Uterus (tissue), 4 donors: ENCODE measurements around the gene CCNL1. TPM values are rescaled to one million over a fixed set of nuclear protein-coding genes. Genes with fewer than 3 reads are reported as not detected.
A peak's percentile ranks its signal among the peaks of the same experiment; 100 is the strongest.

Experiments
- DNase-seq, 2 donors: peaks; one replicate each; pipeline ENCODE4 v3.0.0-alpha.2; 2019 to 2020
- H3K27ac ChIP-seq, 2 donors: fragments of 200-600 bp; sonication (generic); 1 replicate in 1 of 2; 2 replicates in 1 of 2; pipeline ENCODE4 v1.5.1; 2016 to 2018
- H3K27me3 ChIP-seq, 2 donors: fragments of 200-600 bp; sonication (generic); one replicate each; pipeline ENCODE4 v1.5.1; 2018 to 2019; ENCODE audit warnings: control low read depth in 1 of 2
- H3K36me3 ChIP-seq, 2 donors: fragments of 200-600 bp; sonication (generic); one replicate each; pipeline ENCODE4 v1.5.1; 2019; ENCODE audit warnings: control low read depth in 1 of 2
- H3K4me1 ChIP-seq, 2 donors: fragments of 200-600 bp; sonication (generic); one replicate each; pipeline ENCODE4 v1.5.1; 2018 to 2019; ENCODE audit warnings: control low read depth in 1 of 2
- H3K4me3 ChIP-seq, 2 donors: fragments of 200-600 bp; sonication (generic); 1 replicate in 1 of 2; 2 replicates in 1 of 2; pipeline ENCODE4 v1.5.1; 2018 to 2019; ENCODE audit warnings: mild to moderate bottlenecking in 1 of 2
- H3K9me3 ChIP-seq, 2 donors: fragments of 200-600 bp; sonication (generic); one replicate each; pipeline ENCODE4 v1.5.1; 2019; ENCODE audit warnings: control low read depth in 1 of 2
- CTCF ChIP-seq, 4 experiments: fragments of 200-600 bp in 2 of 4; fragments of 450-650 bp in 2 of 4; sonication (generic) in 2 of 4; IDR thresholded peaks; one replicate each; pipeline ENCODE4 v1.5.1; 2016 to 2019; ENCODE audit warnings: antibody characterized with exemption in 4 of 4, mild to moderate bottlenecking in 2 of 4, moderate library complexity in 1 of 4
- POLR2A ChIP-seq, 2 donors: fragments of 450-650 bp; IDR thresholded peaks; one replicate each; pipeline ENCODE4 v1.6.1; 2016; ENCODE audit warnings: antibody characterized with exemption in 2 of 2, mild to moderate bottlenecking in 1 of 2, moderate library complexity in 1 of 2
- intact Hi-C: fragments of 100-400 bp; cut with DNase I; formaldehyde crosslinking; loops from one replicate; pipeline ENCODE4 v1.15.1; 2023; ENCODE audit warnings: low total_unique reads
- total RNA-seq, 4 donors: library from RNA; depleted of rRNA in 3 of 4; stranded (reverse); fragments of >200 nt in 3 of 4; gene quantifications; one replicate each; pipeline versions ENCODE4 v1.1.0 to v1.2.4, GENCODE V29; 2014 to 2023
- donor health status: DM: yes; HTN: yes; CAD: no.

CCNL1 gene
- total RNA-seq, 4 donors from 2014 or later: 100 to 252 (median 155) TPM

- peaks cover 9 to 25% of the 10 kb centered on the region in 2 donors for H3K4me1 ChIP-seq
- TF ChIP-seq CTCF (IDR thresholded peaks at IDR 0.05): no peak
- no peak for TF ChIP-seq POLR2A (IDR thresholded peaks at IDR 0.05)
- intact Hi-C loops: no loop called here
These were observed 50.4 kb downstream of the CCNL1 start for GRCh38 chr3:157109267-157110141.

GRCh38 chr3:157107644-157108133, 52.3 kb downstream of the CCNL1 start:
- DNase-seq: peak; percentile 73 to 81
- TF ChIP-seq POLR2A (IDR thresholded peaks at IDR 0.05) (no peak), CTCF (IDR thresholded peaks at IDR 0.05) (no peak)
- intact Hi-C loops: no loop called here
- Histone ChIP-seq H3K4me1 (peaks cover 23 to 25% of the 10 kb centered on the region in 2 donors), H3K27me3 (no peaks in the 10 kb centered on the region), H3K36me3 (no peaks in the 10 kb centered on the region), H3K27ac (peak overlapping the region; percentile 78 to 88), H3K9me3 (no peaks in the 10 kb centered on the region), H3K4me3 (no peak overlapping the region)

More at GRCh38 chr3:157109267-157110141, 50.4 kb downstream of the CCNL1 start:
- Histone ChIP-seq H3K27ac (peak overlapping the region; percentile 78 to 88), H3K27me3 (no peaks in the 10 kb centered on the region), H3K9me3 (no peaks in the 10 kb centered on the region), H3K36me3 (no peaks in the 10 kb centered on the region), H3K4me3 (no peak overlapping the region)
- DNase-seq: no peak

- H3K27ac ChIP-seq: peak overlapping the region; percentile 78 to 88
- no peaks in the 10 kb centered on the region for H3K36me3 ChIP-seq
- no peak for DNase-seq
- H3K27me3 ChIP-seq: no peaks in the 10 kb centered on the region
- H3K4me3 ChIP-seq: no peak overlapping the region
- H3K4me1 ChIP-seq: peaks cover 23 to 25% of the 10 kb centered on the region in 2 donors
- no peak for TF ChIP-seq POLR2A (IDR thresholded peaks at IDR 0.05)
- TF ChIP-seq CTCF (IDR thresholded peaks at IDR 0.05): no peak
- intact Hi-C loops: no loop called here
- H3K9me3 ChIP-seq: no peaks in the 10 kb centered on the region
These were observed 52.9 kb downstream of the CCNL1 start for GRCh38 chr3:157107037-157107436.

GRCh38 chr3:157104928-157105652, 54.9 kb downstream of the CCNL1 start:
- no peak for DNase-seq
- intact Hi-C loops: no loop called here
- H3K27me3 ChIP-seq: no peaks in the 10 kb centered on the region
- H3K9me3 ChIP-seq: no peaks in the 10 kb centered on the region
- H3K27ac ChIP-seq: peak overlapping the region; percentile 78 to 88
- H3K36me3 ChIP-seq: no peaks in the 10 kb centered on the region
- TF ChIP-seq CTCF (IDR thresholded peaks at IDR 0.05) (no peak), POLR2A (IDR thresholded peaks at IDR 0.05) (no peak)
- H3K4me1 ChIP-seq: peaks cover 23 to 25% of the 10 kb centered on the region in 2 donors
- H3K4me3 ChIP-seq: no peak overlapping the region
